ENCODE data around the gene ABCA3. TPM values are rescaled to one million over a fixed set of nuclear protein-coding genes. Genes with fewer than 3 reads are reported as not detected.

The ABCA3 gene
- total and polyA plus RNA-seq, 2 of the 8 experiments (the other 6 are each of a cell fraction or from before 2014, with no cell fraction given), result 5.7 to 7.9 TPM

DNA sequence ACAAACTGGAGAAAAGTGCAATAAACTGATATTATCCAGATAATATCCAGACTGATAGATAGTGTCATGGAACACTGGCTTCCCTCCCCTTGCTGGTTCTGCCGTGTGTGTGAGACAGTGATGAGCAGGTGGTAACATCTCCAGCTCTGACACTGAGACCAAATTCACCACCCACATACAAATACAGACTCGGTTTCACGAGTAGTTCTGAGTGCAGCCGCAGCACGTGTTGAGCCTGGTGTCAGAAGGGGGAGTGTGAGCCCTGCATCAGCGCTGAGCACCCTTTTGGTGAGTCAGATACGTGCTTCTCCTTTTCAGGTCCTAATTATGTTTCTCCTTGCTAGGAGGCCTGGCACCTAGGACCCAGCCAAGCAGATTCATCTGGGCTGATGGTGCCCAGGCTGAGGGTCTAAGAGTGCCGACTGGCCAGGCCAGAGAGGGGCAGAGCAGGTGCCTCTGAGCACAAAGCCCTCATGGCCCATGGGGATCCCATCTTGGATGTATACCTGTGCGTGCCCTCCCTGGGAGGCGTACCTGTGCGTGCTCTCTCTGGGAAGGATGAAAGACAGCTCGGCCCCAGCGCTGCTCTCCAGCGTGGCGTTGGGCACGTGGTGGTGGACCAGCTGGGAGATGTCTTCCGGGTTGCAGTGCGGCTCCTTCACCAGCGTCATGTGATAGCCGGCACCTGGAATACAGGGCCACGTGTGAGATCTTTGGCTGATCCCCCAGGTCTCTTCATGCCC is 45.3 kb downstream of the ABCA3 start (continued):
- TF ChIP-seq CBX8 (IDR thresholded peaks at IDR 0.05; ENCODE audit: borderline replicate concordance, low read depth, low read length) (no peak), KDM5A (IDR thresholded peaks at IDR 0.05; ENCODE audit: low read length) (no peak), KDM1A (IDR thresholded peaks at IDR 0.05; ENCODE audit: borderline replicate concordance, low read length) (no peak), HDAC6 (IDR thresholded peaks at IDR 0.05; ENCODE audit: low read depth, low read length) (no peak), POLR2AphosphoS5 (IDR thresholded peaks at IDR 0.05; ENCODE audit: low read depth, low read length) (no peak), YY1 (IDR thresholded peaks at IDR 0.05; ENCODE audit: low read depth, low read length) (no peak), SAP30 (IDR thresholded peaks at IDR 0.05; ENCODE audit: insufficient read depth, insufficient replicate concordance, low read length) (no peak), TAF7 (optimal IDR thresholded peaks at IDR 0.05; ENCODE audit: borderline replicate concordance, low read depth, low read length) (no peak), HDAC2 (IDR thresholded peaks at IDR 0.05; ENCODE audit: borderline replicate concordance in 1 of 2, low read depth in 2 of 2, low read length in 2 of 2) (no peak)
- TF ChIP-seq, protein P1, sequence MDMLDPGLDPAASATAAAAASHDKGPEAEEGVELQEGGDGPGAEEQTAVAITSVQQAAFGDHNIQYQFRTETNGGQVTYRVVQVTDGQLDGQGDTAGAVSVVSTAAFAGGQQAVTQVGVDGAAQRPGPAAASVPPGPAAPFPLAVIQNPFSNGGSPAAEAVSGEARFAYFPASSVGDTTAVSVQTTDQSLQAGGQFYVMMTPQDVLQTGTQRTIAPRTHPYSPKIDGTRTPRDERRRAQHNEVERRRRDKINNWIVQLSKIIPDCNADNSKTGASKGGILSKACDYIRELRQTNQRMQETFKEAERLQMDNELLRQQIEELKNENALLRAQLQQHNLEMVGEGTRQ (IDR thresholded peaks at IDR 0.05; ENCODE audit: low read length), result no peak

Data from H1 (cell line).